Measurements from ENCODE around the gene MED14.
"Not testable (repeated sequence)": the region's sequence is repeated elsewhere in the genome, so short reads cannot be mapped to it uniquely, and the experiment has no call there.

Gene MED14

DNA sequence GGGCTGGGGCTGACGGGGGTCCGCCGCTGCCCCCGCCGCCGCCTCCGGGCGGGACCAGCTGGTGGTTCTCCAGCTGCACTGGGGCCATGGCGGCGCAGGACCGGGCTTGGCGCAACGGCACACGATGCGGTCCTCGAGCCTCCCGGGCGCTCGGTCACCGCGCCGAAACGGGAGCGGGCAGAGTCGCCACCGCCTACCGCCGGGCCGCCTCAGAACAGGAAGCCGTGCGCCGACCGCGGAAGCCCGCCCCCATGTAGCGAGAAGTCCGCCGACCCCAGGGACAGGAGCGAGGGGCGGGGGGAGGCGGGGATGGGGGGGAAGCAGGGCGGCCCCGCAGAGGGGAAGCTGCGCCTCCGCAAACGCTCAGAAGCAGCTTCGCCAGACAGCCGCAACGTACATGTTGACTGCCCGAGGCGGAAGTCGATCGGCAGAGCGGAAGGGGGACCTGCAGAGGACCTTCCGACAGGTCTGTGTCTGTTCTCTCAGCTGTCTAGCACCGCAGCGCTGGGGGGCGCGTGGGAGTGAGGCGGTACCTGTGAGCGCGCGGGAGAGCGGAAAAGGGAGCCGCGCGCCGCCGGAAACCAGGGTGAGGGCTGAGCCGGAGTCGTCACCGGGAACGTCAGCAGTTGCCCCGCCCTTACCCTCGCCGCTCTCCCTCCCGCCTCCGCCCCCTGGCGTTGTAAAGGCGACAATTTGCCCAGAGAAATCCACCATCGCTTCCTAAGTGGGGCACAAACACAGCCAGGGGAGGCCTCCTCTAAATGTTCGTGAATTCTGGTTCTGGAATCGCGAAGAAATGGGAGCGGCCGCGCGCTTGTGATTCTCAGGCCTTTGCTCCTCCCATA, at the start of gene MED14:
Gene MED14 (minus strand): TSS at position 218 of the 845 bp plus-strand sequence. CDS start 130 bp downstream, at position 88.
- peak; percentile 91 for DNase-seq (ENCODE audit: low spot score)

DNA sequence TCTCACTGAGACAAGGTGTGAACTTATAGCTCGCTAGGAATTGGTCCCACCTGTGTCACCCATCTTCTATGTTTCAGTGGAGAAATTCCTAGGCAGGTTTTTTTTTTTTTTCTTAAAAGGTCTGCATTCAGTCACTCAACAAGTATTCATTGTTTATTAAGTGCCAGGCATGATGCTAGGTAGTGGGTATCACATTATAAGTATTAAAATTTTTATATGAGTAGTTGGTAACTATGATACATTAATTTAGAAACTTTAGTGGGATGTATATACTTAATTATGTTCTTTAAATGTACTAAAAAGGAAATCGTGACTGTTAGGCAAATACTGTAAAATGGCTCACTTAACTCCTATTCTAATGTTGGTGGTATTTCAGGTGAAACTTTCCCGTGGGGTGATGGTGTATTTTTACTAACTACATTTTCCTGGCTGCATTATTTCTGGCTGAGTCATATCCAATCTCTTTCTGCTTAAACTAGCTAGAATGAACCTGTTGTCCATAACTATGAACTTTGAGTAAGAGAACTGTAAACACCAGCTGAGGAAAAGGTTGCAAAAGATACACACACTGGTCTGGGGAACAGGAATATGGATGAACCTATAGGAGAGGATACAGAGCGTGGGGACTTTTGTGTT, 49.3 kb upstream of the MED14 start:
- DNase-seq (ENCODE audit: low spot score): no peak

DNA sequence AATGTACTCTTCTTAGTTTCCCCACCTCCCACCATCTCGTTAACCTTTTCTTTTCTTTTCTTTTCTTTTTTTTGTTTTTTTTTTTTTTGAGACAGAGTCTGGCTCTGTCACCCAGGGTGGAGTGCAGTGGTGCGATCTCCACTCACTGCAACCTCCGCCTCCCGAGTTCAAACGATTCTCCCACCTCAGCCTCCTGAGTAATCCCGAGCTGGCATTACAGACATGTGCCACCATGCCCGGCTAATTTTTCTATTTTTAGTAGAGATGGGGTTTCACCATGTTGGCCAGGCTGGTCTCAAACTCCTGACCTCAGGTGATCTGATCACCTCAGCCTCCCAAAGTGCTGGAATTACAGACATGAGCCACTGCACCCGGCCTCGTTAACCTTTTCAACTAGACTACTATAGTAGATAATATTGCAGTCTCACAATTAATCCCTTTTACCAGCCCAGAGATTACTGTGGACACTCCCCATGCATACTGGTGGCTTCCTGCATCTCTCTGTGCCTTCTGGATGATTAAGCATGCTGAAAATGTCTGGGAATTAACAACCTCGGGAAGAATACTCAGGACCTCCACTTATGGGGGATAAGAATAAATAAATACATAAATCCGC, 47.4 kb upstream of the MED14 start:
- not testable (repeated sequence) for DNase-seq (ENCODE audit: low spot score)

DNA sequence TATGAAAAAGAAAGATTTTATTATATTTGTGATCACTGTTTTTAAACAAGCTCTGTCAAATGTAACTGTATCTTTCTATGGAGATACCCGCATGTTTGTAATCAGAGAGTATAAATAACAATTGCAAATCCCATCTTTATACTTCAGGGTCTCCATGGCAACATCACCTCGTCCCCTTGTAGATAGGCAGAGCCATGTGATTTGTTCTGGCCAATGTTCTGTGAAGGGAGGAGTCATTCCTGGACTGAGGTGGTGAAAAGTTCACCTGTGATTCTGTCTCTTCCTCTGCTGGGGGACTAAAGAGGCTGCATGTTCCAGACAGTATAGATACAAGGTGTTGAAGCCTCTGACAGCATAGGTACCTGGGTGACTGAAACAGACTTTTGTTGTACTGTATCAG, 45.6 kb upstream of the MED14 start:
- DNase-seq (ENCODE audit: low spot score): no peak

DNA sequence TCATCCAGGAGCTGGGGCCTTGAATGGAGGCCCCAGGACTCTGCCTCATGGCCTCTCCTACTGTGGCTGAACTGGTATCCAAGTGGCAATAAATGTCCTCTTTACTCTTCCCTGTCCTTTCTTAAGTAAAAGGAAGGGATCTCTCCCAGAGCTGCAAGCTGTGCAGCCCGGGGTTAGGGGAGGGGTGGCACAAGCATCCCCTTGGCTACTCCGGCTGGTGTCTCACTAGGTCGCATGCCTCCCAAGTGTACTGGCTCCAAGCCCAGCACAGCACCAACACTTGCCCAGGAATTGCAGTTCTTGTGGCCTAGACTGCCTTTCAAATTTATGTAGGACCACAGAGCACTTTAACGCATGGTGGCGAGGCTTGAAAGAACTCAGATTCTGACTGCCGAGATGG, 44.7 kb upstream of the MED14 start:
- no peak for DNase-seq (ENCODE audit: low spot score)

DNA sequence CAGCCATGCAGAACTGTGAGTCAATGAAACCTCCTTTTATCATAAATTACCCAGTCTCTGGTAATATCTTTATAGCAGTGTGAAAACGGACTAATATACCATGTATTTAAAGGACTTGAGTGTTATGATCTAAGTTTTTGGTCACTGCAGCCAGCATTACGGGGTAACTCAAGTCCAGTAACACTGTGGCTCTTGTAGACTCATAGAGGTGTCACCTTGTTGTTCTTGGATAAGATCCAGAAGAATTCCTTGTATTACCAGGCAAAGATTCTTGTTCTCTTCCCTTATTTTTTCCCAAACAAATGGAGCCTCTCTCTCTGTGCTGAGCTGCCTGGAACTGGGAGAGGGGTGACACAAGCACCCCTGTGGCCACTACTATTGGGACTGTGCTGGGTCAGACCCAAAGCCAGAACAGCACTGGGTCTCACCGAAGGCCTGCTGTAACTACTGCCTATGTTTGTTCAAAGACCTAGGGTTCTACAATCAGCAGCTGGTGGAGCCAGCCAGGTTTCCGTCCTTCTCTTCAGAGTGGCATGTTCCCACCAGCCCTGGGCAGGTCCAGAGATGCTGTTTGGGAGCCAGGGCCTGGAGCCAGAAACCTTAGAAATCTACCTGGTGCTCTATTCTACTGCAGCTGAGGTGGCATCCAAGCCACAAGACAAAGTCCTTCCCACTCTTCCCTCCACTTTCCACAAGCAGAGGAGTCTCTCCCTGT, 43.7 kb upstream of the MED14 start:
- DNase-seq (ENCODE audit: low spot score): peak; percentile 70

DNA sequence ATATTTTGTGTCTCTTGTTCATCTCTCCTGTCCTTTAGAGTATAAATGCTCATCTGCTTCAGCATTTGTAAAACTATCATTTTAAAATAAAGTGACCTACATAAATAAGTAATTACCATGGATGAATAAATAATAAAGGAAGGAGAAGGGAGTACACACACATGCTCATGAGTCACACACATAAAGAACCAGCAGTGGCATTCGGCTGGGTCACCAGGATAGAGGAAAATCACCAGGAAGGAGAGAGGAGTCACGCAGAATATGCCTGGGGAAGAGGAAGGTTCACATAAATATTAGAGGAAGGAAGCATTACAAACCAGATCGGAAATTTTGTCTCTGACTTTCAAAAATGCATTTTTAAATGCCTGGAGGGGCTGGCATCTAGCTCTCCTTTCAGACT, 38.5 kb upstream of the MED14 start:
- DNase-seq (ENCODE audit: low spot score): peak; percentile 22

DNA sequence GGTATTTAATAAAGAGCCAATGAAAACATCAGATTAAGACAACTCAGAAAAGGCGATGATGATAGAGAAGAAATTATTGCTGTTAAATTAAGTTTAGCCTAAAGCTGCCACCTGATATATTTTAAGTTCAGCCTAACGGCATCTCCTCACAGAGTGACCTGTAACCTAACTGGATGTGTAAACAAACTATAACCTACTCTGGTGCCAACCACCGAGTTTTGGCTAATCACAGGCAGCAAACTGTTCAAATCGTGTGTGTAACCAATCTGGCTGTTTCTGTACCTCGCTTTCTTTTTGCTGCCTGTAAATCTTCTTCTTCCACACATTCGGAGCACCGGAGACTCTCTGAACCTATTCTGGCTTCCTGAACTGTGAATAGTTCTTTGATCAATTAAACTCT, 37.8 kb upstream of the MED14 start:
- no peak for DNase-seq (ENCODE audit: low spot score)

DNA sequence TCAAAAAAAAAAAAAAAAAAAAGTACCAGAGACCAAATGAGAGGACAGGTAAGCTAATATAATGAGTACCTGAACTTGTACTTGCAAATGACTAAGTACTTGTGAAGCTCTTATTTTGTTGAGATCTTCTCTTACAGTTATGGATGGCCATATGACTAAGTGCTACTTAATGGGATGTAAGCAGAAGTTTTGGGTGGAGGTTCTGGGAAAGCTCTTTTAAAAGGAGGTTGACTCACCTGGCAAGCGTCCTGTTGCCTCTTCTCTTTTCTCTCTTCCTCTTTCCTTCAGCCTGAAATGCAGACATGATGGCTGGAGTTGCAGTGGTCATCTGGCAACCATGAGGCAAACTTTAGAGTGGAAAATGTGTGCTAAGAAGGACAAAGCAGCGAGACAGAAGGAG, 36.9 kb upstream of the MED14 start:
- DNase-seq (ENCODE audit: low spot score): no peak

DNA sequence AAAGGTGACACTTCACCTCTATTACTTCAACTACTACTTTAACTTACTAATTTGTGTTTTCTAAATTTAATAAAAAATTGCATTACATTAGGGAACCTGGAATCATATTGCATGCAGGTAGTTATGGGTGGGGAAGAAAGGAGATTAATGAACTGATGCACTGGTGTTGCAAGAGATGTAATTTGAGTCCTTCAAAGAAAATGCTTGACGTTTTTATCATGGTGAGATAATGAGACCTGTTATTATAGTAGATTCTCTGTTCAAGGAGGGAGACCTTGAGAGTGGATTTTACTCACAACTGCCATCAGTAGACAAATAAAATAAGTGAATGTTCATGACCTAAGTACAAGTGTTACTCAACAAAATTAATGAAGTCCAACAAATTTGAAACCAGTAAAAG, 26.4 kb upstream of the MED14 start:
- no peak for DNase-seq (ENCODE audit: low spot score)

DNA sequence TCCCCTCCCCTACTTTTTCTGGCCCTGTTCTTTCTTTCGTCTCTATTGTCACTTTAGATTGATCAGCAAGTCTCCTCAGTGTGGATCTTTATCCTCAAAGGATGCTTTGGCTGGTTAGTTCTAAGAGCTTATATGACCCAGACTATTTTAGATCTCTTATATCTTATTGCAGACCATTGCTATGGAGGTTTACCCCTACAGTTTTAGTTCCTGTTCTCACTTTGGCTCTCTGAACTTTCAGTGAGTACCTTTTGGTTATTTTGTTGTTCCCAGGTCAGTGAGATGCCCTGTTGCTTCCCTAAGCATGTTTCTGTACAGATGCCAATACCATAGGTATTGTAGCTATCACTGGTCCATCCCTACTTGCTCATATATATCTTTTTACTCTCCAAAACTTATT, 24.0 kb upstream of the MED14 start:
- DNase-seq (ENCODE audit: low spot score): no peak

DNA sequence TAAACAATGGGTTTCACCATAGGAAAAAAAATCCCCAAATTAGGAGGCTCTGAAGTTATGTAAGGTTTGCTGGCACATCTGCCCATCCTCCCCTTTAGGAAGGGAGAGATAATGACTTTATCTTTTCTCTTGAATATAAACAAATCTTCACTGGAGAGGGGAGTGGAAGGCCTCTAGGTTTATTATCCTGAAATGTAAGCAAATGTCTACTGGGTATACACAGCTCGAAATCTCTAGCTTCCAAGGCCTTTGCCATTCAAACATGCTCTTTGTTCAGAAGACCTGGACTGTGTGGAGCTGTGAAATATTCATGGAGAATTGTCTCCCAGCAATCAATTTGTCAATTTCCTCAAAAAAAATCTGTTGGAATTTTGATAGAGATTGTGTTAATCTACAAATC, 21.7 kb upstream of the MED14 start:
- DNase-seq (ENCODE audit: low spot score): no peak

DNA sequence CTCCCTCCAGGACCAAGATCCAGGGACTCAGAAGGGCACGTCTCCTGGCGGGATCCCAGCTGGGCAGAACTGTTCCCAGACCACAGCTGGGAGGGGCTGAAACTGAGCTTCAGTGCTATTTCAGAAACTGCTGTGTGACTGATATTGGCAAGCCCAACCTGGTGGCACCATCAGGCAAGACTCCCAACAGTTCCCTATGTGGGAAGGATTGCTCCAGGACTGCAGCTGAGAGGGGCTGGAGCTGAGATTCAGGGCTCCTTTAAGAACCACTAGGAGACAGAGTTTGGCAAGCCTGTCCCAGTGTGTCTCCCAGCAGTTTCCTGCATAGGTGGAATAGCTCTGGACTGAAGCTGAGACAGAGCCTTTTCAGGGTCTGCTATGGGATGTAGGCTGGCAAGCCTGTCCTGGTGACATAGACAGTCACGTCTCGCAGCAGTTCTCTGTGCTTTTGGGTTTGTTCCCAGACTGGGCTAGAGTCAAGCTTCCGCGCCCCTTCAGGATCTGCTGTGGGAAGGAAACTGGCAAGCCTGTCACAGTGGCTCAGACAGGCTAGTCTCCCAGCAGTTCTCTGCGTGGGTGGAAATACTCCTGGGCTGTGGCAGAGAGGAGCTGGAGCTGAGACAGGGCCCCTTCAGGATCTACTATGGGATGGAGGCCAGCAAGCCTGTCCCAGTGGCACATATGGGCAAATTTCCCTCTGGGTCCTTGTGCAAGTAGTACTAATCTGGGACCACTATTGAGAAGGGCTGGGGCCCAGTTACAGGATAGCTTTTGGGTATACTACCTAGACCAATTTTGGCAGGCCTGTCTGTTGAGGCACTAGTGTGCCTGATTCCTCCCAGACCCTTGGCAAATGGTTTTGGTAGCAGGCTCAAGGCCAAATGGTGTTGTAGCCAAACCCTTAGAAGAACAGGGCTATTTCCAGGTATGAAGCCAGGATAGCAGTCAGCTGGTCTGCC, 20.2 kb upstream of the MED14 start:
- no peak for DNase-seq (ENCODE audit: low spot score)

DNA sequence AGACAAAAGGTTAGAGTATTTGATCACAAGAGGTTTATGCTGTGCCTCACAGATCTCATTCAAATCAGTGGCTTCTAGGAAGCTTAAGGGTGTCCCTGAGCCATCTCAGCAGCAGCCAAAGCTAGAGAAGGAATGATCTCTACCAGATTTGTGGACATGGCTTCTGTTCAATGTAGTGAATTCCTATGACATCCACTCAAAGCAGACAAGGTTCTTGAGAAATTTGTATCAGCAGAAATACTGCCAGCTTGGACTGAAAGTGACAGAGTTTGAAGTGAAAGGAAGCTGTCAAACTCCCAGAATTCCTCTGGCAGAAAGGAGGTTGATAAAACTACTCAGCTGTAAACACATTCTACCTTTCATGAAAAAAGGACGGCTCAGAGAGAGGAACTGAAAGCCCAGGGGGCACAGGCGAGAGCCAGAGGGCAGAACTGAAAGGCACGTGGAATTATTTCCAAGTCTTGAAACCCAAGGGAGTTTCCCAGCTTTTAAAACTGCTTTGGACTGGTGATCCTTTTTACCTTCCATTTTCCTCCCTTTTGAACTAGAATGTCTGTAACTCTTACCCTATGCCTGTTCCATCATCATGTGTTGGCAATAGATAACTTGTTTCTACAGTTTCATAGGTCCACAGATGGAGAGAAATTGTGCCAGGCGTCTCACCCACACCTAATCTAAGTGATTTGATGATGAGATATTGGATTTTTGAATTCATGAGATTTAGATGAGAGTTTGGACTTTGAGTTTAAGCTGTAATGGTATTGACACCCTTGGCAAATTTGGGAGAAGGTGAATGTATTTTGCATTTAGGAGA, 14.5 kb upstream of the MED14 start:
- DNase-seq (ENCODE audit: low spot score): no peak

DNA sequence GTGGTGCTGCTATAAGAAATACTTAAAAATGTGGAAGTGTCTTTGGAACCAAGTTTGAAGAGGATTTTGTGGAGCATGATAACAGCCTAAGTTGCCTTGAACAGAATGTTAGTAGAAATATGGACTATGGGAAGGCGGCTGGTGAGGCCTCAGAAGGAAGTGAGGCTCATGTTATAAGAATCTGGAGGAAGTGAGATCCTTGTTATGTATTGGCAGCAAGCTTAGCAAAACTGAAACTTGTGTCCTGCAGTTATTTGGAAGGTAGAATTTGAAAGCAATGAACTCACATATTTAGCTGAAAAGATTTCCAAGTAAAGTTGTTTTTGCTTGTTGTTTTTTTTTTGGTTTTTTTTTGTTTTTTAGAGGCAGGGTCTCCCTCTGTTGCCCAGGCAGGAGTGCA, 13.6 kb upstream of the MED14 start:
- DNase-seq (ENCODE audit: low spot score): no peak

DNA sequence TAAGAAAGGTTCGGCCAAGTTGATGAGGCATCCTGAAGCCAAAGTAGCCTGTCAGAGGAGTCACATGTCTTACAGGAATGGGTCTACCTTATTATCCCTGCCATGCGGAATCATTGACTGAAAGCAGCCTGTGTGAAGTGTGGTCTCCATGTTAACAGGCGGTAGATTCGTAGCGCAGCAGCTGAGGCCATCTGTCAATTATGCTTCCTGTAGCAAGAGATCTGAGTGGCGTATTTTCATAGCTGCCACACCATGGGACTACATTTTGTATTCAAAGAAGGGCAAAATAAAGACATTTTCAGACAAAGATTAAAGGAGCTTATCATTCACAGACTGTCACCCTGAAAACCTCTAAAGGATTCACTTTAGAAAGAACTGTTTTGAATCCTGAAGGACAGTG, 11.2 kb upstream of the MED14 start:
- DNase-seq (ENCODE audit: low spot score): no peak

DNA sequence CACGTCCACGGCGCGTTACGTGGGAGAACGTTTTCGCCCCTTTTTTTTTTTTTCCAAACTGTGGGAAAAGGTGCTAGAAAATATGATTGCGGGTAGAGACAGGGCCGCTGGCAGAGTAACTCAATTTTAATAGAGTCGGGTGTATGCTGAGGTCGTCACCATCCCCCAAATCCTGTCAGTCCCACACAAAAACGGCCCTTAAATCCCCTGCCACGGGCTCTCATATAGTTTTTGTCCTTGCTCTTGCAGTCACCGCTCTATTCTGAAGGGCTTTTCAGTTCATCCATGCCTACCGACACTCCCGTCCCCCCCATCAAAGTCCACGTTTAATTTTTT, 796 bp upstream of the MED14 start:
- DNase-seq (ENCODE audit: low spot score): no peak

DNA sequence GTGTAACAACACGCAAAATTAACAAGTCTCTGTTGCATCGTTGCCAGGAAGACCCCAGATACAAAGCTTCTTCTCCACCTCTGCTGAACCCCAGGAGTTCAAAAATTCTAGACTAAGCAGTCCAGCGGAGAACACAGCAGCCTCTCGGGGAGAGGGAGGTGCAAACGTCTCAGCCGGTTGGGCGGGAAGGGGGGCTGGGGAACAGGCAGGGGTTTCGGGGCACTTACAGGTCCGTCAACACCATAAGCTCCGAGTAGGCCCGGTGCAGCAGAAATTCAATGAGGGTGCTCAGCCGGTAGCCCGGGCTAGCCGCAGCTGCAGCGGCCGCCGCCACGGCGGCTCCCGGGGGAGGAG, 394 bp downstream of the MED14 start:
- peak; percentile 48 for DNase-seq (ENCODE audit: low spot score)

DNA sequence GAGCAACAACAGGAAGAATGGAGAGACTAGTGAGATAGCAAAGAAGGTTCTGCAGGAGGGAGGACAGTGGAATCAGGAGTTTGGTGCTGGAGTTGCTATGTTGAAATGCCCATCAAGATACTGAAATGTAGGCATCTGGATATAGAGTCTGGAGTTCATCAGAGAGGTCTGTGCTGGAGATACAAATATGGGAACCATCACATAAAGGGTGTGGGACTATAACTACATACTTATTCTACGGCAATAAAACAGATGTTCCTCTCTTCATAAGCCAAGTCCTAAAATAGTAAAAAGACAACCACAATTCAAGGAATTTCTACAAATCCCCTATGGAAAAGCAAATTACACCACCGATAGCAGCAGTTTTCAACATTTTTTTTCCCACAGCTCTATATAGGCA, 1.6 kb downstream of the MED14 start:
- no peak for DNase-seq (ENCODE audit: low spot score)

DNA sequence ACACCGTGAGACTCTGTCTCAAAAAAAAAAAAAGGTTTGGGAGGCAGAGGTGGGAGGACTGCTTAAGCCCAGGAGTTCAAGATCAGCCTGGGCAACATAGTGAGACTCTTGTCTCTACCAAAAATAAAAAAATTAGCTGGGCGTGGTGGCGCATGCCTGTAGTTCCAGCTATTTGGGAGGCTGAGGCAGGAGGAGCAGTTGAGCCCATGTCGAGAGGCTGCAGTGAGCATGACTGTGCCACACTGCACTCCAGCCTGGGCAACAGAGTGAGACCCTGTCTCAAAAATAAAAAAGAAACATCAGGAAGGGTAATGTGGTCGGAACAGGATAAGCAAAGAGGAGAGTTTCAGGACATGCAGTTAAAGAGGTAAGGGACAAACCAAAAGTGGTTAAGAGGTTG, 2.8 kb downstream of the MED14 start:
- not testable (repeated sequence) for DNase-seq (ENCODE audit: low spot score)

Measured in RKO (cell line).